GM13976 (cell line): Measurements from ENCODE around the gene MESD.

Source experiments
- DNase-seq: peaks from one replicate; pipeline ENCODE4 v3.0.0; 2012; ENCODE audit warnings: low spot score
- CTCF ChIP-seq: IDR thresholded peaks from 2 replicates; pipeline ENCODE4 v1.5.1; 2012; ENCODE audit warnings: borderline replicate concordance, mild to moderate bottlenecking; ENCODE audit not compliant: insufficient read depth; ENCODE audit errors: extremely low read depth, missing control alignments, control extremely low read depth
- in situ Hi-C: fragments of 300-500 bp; cut with MboI; formaldehyde crosslinking; loops from one replicate; pipeline ENCODE4 v1.12.0; 2022; ENCODE audit warnings: low sequenced_read_pairs, mixed read lengths, inconsistent platforms; ENCODE audit not compliant: unreplicated experiment

The MESD gene

GRCh38 chr15:80921736-80922410, 67.7 kb downstream of the MESD start:
- no peak for TF ChIP-seq CTCF
- no peak for DNase-seq
- in situ Hi-C loops = no loop called here

- in situ Hi-C loops = no loop called here
- no peak for DNase-seq
These were observed 69.3 kb downstream of the MESD start for GRCh38 chr15:80920271-80920699.

GRCh38 chr15:80918196-80918783, 71.3 kb downstream of the MESD start:
- in situ Hi-C loops = no loop called here
- DNase-seq = no peak
- no peak for TF ChIP-seq CTCF

More at GRCh38 chr15:80920271-80920699, 69.3 kb downstream of the MESD start:
- no peak for TF ChIP-seq CTCF

- DNase-seq = no peak
- TF ChIP-seq CTCF = no peak
- in situ Hi-C loops = no loop called here
These were observed 73.6 kb downstream of the MESD start for GRCh38 chr15:80916056-80916455.

GRCh38 chr15:80915472-80915871, 74.1 kb downstream of the MESD start:
- in situ Hi-C loops = no loop called here
- TF ChIP-seq CTCF = no peak
- no peak for DNase-seq

GRCh38 chr15:80913541-80913940, 76.1 kb downstream of the MESD start:
- no peak for DNase-seq
- in situ Hi-C loops = no loop called here
- no peak for TF ChIP-seq CTCF
